HepG2 (cell line): ENCODE measurements around the gene CNTN2. TPM values are rescaled to one million over a fixed set of nuclear protein-coding genes. Genes with fewer than 3 reads are reported as not detected.

Experiments used
- FOXM1 ChIP-seq: sonication (generic); formaldehyde crosslinking; IDR thresholded peaks from 2 replicates; pipeline ENCODE4 v1.5.0; 2020; ENCODE audit warnings: missing genetic modification reagents
- GTF2F1 ChIP-seq: fragments of 150-350 bp; IDR thresholded peaks from 2 replicates; pipeline ENCODE4 v1.6.1; 2014; ENCODE audit warnings: low read length
- KIAA2018 ChIP-seq: sonication (generic); formaldehyde crosslinking; IDR thresholded peaks from 2 replicates; pipeline ENCODE4 v1.5.0; 2020; ENCODE audit warnings: mild to moderate bottlenecking, missing genetic modification reagents, borderline replicate concordance
- PHF5A ChIP-seq: IDR thresholded peaks from one replicate; pipeline ENCODE4 v1.6.1; 2018; ENCODE audit warnings: low read depth, missing genetic modification reagents; ENCODE audit not compliant: unreplicated experiment
- RBM22 ChIP-seq: fragments of 200-400 bp; formaldehyde crosslinking; optimal IDR thresholded peaks from 2 replicates; pipeline ENCODE3; 2017; ENCODE audit warnings: mild to moderate bottlenecking, low read length, moderate library complexity
- THAP9 ChIP-seq: sonication (generic); formaldehyde crosslinking; IDR thresholded peaks from 2 replicates; pipeline ENCODE4; 2020; ENCODE audit warnings: missing genetic modification reagents, mild to moderate bottlenecking, borderline replicate concordance
- ZNF207 ChIP-seq: fragments of 450-650 bp; IDR thresholded peaks from 2 replicates; pipeline ENCODE4 v1.6.1; 2016; ENCODE audit warnings: antibody characterized with exemption, borderline replicate concordance
- ZNF432 ChIP-seq: sonication (generic); formaldehyde crosslinking; IDR thresholded peaks from 2 replicates; pipeline ENCODE4 v1.5.0; 2020; ENCODE audit warnings: missing genetic modification reagents, mild to moderate bottlenecking, borderline replicate concordance
- ZNF547 ChIP-seq: sonication (generic); formaldehyde crosslinking; IDR thresholded peaks from 2 replicates; pipeline ENCODE4 v1.5.1; 2020; ENCODE audit warnings: mild to moderate bottlenecking, missing genetic modification reagents
- ZNF569 ChIP-seq: sonication (generic); formaldehyde crosslinking; IDR thresholded peaks from 2 replicates; pipeline ENCODE4 v1.5.0; 2020; ENCODE audit warnings: mild to moderate bottlenecking, missing genetic modification reagents, moderate library complexity, borderline replicate concordance
- ZNF709 ChIP-seq: sonication (generic); formaldehyde crosslinking; IDR thresholded peaks from 2 replicates; pipeline ENCODE4 v1.5.0; 2020; ENCODE audit warnings: mild to moderate bottlenecking, missing genetic modification reagents
- polyA plus RNA-seq, 8 experiments: library from polyadenylated mRNA; depleted of rRNA in 3 of 8; stranded (reverse) in 7 of 8; unstranded in 1 of 8; fragments of >200 nt; fragmentation: Illumina TruSeq in 4 of 8; extraction: Trizol in 4 of 8; gene quantifications; 2 replicates each; pipeline versions ENCODE4 v1.2.1 to v1.2.3, GENCODE V29; 2011 to 2016; ENCODE audit warnings: low read depth in 4 of 8, missing spikeins in 1 of 8, mixed read lengths in 1 of 8; ENCODE audit not compliant: insufficient read depth in 1 of 8
- total RNA-seq, 5 experiments: library from RNA; depleted of rRNA; stranded (reverse); fragments of >200 nt; fragmentation: Illumina TruSeq; extraction: Trizol; gene quantifications; 2 replicates each; pipeline ENCODE4 v1.2.3, GENCODE V29; 2016; ENCODE audit warnings: low read depth in 1 of 5

Gene CNTN2
- total and polyA plus RNA-seq, 2 of the 13 experiments (the other 11 are each of a cell fraction or from before 2014, with no cell fraction given) = not detected

GRCh38 chr1:205074084-205074483 is 31.1 kb downstream of the CNTN2 start (continued):
- TF ChIP-seq KIAA2018 (CRISPR knock-in tag) (no peak), ZNF207 (no peak), ZNF432 (CRISPR knock-in tag) (no peak), ZNF709 (no peak), GTF2F1 (no peak), FOXM1 (no peak), THAP9 (CRISPR knock-in tag) (no peak), ZNF547 (no peak), PHF5A (no peak), RBM22 (no peak), ZNF569 (CRISPR knock-in tag) (no peak)
